Liver (tissue), 9 donors: ENCODE results near the gene TREH. TPM values are rescaled to one million over a fixed set of nuclear protein-coding genes. Genes with fewer than 3 reads are reported as not detected.

Experiments
- DNase-seq: peaks from one replicate; pipeline ENCODE4 v3.0.0-alpha.2; 2017; ENCODE audit warnings: low spot score
- H3K27ac ChIP-seq, 2 donors: one replicate each; pipeline ENCODE4 v1.7.0; 2013; ENCODE audit warnings: inconsistent platforms in 2 of 2, low read length in 2 of 2, control low read depth in 1 of 2, low read depth in 1 of 2, mild to moderate bottlenecking in 1 of 2
- H3K27me3 ChIP-seq, 4 donors: one replicate each; pipeline versions ENCODE4 v1.6.1 to v1.7.0; 2013; ENCODE audit warnings: low read length in 3 of 4, inconsistent platforms in 1 of 4, mild to moderate bottlenecking in 1 of 4, moderate library complexity in 1 of 4; ENCODE audit not compliant: control insufficient read depth in 4 of 4, insufficient read depth in 4 of 4
- H3K36me3 ChIP-seq, 4 donors: one replicate each; pipeline versions ENCODE4 v1.6.1 to v1.7.0; 2013; ENCODE audit warnings: low read length in 3 of 4, mild to moderate bottlenecking in 3 of 4, low read depth in 1 of 4, moderate library complexity in 1 of 4; ENCODE audit not compliant: control insufficient read depth in 4 of 4, insufficient read depth in 3 of 4
- H3K4me1 ChIP-seq, 4 donors: one replicate each; pipeline versions ENCODE4 v1.6.1 to v1.7.0; 2013; ENCODE audit warnings: low read length in 3 of 4, mild to moderate bottlenecking in 3 of 4, moderate library complexity in 1 of 4; ENCODE audit not compliant: control insufficient read depth in 4 of 4, insufficient read depth in 4 of 4
- H3K4me3 ChIP-seq, 3 donors: one replicate each; pipeline versions ENCODE4 v1.6.1 to v1.7.0; 2013; ENCODE audit warnings: low read length in 3 of 3, control low read depth in 1 of 3, low read depth in 1 of 3, mild to moderate bottlenecking in 1 of 3
- H3K9ac ChIP-seq, 2 donors: one replicate each; pipeline ENCODE4 v1.7.0; 2013; ENCODE audit warnings: low read length in 2 of 2, mild to moderate bottlenecking in 2 of 2, moderate library complexity in 2 of 2, control low read depth in 1 of 2, low read depth in 1 of 2
- H3K9me3 ChIP-seq, 4 donors: one replicate each; pipeline versions ENCODE4 v1.6.1 to v1.7.0; 2013; ENCODE audit warnings: low read length in 3 of 4; ENCODE audit not compliant: control insufficient read depth in 4 of 4
- ATF3 ChIP-seq: IDR thresholded peaks from 2 replicates; pipeline ENCODE4 v1.6.1; 2016; ENCODE audit warnings: antibody characterized with exemption
- CTCF ChIP-seq: fragments of 150-350 bp; IDR thresholded peaks from 2 replicates; pipeline ENCODE4 v1.5.1; 2017; ENCODE audit warnings: improper control_type of control experiment, low read depth, low read length; ENCODE audit not compliant: missing input control
- EGR1 ChIP-seq, 2 donors: IDR thresholded peaks; 2 replicates each; pipeline ENCODE4 v1.6.1; 2016 to 2018; ENCODE audit warnings: antibody characterized with exemption in 2 of 2, low read depth in 2 of 2
- FOXA1 ChIP-seq: IDR thresholded peaks from 2 replicates; pipeline ENCODE4 v1.6.1; 2016; ENCODE audit warnings: antibody characterized with exemption
- FOXA2 ChIP-seq: IDR thresholded peaks from 2 replicates; pipeline ENCODE4 v1.6.1; 2016; ENCODE audit warnings: antibody characterized with exemption
- GABPA ChIP-seq, 2 donors: IDR thresholded peaks in 1 of 2; conservative IDR thresholded peaks in 1 of 2; 2 replicates each; pipeline ENCODE4 v1.6.1; 2016; ENCODE audit warnings: antibody characterized with exemption in 2 of 2, mild to moderate bottlenecking in 1 of 2, moderate library complexity in 1 of 2
- HNF4A ChIP-seq, 2 donors: conservative IDR thresholded peaks; 2 replicates each; pipeline ENCODE4 v1.6.1; 2016; ENCODE audit warnings: antibody characterized with exemption in 2 of 2, mild to moderate bottlenecking in 2 of 2
- HNF4G ChIP-seq: IDR thresholded peaks from 2 replicates; pipeline ENCODE4 v1.6.1; 2016; ENCODE audit warnings: antibody characterized with exemption
- JUND ChIP-seq, 2 donors: IDR thresholded peaks; 2 replicates each; pipeline ENCODE4 v1.6.1; 2016; ENCODE audit warnings: antibody characterized with exemption in 2 of 2
- NR2F2 ChIP-seq: IDR thresholded peaks from 2 replicates; pipeline ENCODE4 v1.6.1; 2016; ENCODE audit warnings: antibody characterized with exemption
- RAD21 ChIP-seq, 2 donors: IDR thresholded peaks; 2 replicates each; pipeline ENCODE4 v1.6.1; 2016; ENCODE audit warnings: antibody characterized with exemption in 2 of 2, mild to moderate bottlenecking in 2 of 2
- REST ChIP-seq: IDR thresholded peaks from 2 replicates; pipeline ENCODE4 v1.6.1; 2016; ENCODE audit warnings: antibody characterized with exemption, mild to moderate bottlenecking
- RXRA ChIP-seq, 2 donors: IDR thresholded peaks; 2 replicates each; pipeline ENCODE4 v1.6.1; 2017 to 2018; ENCODE audit warnings: antibody characterized with exemption in 2 of 2, mild to moderate bottlenecking in 1 of 2
- SP1 ChIP-seq: IDR thresholded peaks from 2 replicates; pipeline ENCODE4 v1.6.1; 2018; ENCODE audit warnings: antibody characterized with exemption, mild to moderate bottlenecking
- TAF1 ChIP-seq: conservative IDR thresholded peaks from 2 replicates; pipeline ENCODE4 v1.6.1; 2016; ENCODE audit warnings: antibody characterized with exemption, mild to moderate bottlenecking
- YY1 ChIP-seq: IDR thresholded peaks from 2 replicates; pipeline ENCODE4 v1.6.1; 2016; ENCODE audit warnings: antibody characterized with exemption, mild to moderate bottlenecking
- ZBTB33 ChIP-seq: IDR thresholded peaks from 2 replicates; pipeline ENCODE4 v1.6.1; 2016; ENCODE audit warnings: antibody characterized with exemption
- WGBS: extraction: QIAGEN DNeasy Blood & Tissue Kit; methylation state at CpG from one replicate; pipeline ENCODE4 v1.1.7; 2013; 5-methylcytosine and 5-hydroxymethylcytosine counted together
- polyA plus RNA-seq, 2 donors: library from polyadenylated mRNA; stranded (reverse) in 1 of 2; unstranded in 1 of 2; fragments of 200-250 nt in 1 of 2; fragments of >200 nt in 1 of 2; fragmentation: Nextera tagmentation in 1 of 2; extraction: Ambion mirVana in 1 of 2; gene quantifications; one replicate each; pipeline versions ENCODE4 v1.2.1 to v1.2.3, GENCODE V29; 2013 to 2015
- total RNA-seq, 2 donors: library from RNA; depleted of rRNA; stranded (reverse); fragments of >200 nt; gene quantifications; one replicate each; pipeline ENCODE4 v1.2.3, GENCODE V29; 2014
- TF ChIP-seq, protein P1 (sequence below): IDR thresholded peaks from 2 replicates; pipeline ENCODE4 v1.6.1; 2016; ENCODE audit warnings: antibody characterized with exemption
- donor health status: healthy.
- donor health status: healthy.
- donor health status: healthy.
- donor health status: healthy.
- donor health status: healthy.

The TREH gene
- total and polyA plus RNA-seq, 4 donors = 0.50 to 1.2 (median 0.84) TPM; not detected in 1

DNA sequence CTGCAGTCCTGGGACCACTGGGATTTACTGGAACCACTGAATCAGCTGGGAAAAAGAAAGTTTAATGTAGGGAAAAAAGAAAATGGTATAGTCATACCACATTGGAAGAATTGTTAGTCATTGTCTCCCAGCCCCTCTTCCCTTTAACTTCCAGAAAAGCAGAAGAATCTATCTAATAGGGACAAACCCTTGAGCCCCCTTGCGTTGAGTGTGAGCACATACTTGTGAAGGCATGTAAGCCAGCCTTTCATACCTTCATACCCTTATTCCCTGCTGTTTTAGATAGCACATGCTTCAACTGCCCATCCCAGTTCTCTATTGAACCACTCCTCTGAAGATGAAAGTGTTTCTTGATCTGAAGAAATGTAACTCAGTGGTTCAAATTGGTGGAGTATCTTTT is 6.6 kb downstream of the TREH start:
- Histone ChIP-seq H3K4me3 (no peak overlapping the region), H3K4me1 (peaks cover 3 to 18% (median 11%) of the 10 kb centered on the region in 4 donors), H3K9me3 (no peaks in the 10 kb centered on the region), H3K9ac (no peak overlapping the region), H3K27ac (no peak overlapping the region), H3K27me3 (no peaks in the 10 kb centered on the region), H3K36me3 (no peaks in the 10 kb centered on the region)
- TF ChIP-seq FOXA1 (no peak), REST (no peak), FOXA2 (no peak), HNF4A (conservative IDR thresholded peaks at IDR 0.05) (no peak), HNF4G (no peak), EGR1 (IDR thresholded peaks at IDR 0.05; ENCODE audit: low read depth in 2 of 2) (no peak), ZBTB33 (no peak), YY1 (no peak), RAD21 (IDR thresholded peaks at IDR 0.05) (no peak), NR2F2 (no peak), CTCF (no peak), TAF1 (no peak), GABPA (IDR thresholded peaks at IDR 0.05 in 1 of 2, conservative IDR thresholded peaks at IDR 0.05 in 1 of 2) (no peak), SP1 (no peak), ATF3 (no peak)
- DNase-seq = no peak
- 82% methylated on average over 1 of the region's 1 CpG for WGBS

DNA sequence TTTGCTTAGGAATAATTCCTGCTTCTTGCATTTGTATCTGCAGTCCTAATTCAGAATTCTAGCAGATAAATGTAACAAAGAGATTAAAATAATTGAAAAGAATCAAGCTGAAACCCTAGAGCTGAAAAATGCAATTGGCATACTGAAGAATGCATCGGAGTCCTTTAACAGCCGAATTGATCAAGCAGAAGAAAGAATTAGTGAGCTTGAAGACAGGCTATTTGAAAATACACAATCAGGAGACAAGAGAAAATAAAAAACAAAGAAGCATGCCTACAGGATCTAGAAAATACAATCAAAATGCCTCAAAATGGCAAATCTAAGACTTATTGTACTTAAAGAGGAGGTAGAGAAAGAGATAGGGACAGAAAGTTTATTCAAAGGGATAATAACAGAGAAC is 8.2 kb downstream of the TREH start:
- Histone ChIP-seq H3K36me3 (no peaks in the 10 kb centered on the region), H3K9me3 (no peaks in the 10 kb centered on the region), H3K4me1 (peaks cover 3 to 18% (median 11%) of the 10 kb centered on the region in 4 donors), H3K27me3 (peaks cover 0 to 2% (median 0%) of the 10 kb centered on the region in 4 donors), H3K4me3 (no peak overlapping the region), H3K9ac (no peak overlapping the region), H3K27ac (no peak overlapping the region)
- WGBS = 99% methylated on average over 2 of the region's 2 CpGs
- no peak for DNase-seq
- TF ChIP-seq ATF3 = no peak
- TF ChIP-seq JUND (IDR thresholded peaks at IDR 0.05) = no peak
- no peak for TF ChIP-seq GABPA (IDR thresholded peaks at IDR 0.05 in 1 of 2, conservative IDR thresholded peaks at IDR 0.05 in 1 of 2)
- TF ChIP-seq YY1 = no peak
- no peak for TF ChIP-seq TAF1
- TF ChIP-seq FOXA1 = no peak
- TF ChIP-seq HNF4G = no peak
- TF ChIP-seq REST = no peak
- TF ChIP-seq HNF4A (conservative IDR thresholded peaks at IDR 0.05) = no peak
- no peak for TF ChIP-seq SP1
- TF ChIP-seq RAD21 (IDR thresholded peaks at IDR 0.05) = no peak
- no peak for TF ChIP-seq FOXA2
- TF ChIP-seq, protein P1, sequence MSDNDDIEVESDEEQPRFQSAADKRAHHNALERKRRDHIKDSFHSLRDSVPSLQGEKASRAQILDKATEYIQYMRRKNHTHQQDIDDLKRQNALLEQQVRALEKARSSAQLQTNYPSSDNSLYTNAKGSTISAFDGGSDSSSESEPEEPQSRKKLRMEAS = no peak
- no peak for TF ChIP-seq EGR1 (IDR thresholded peaks at IDR 0.05; ENCODE audit: low read depth in 2 of 2)
- no peak for TF ChIP-seq NR2F2
- TF ChIP-seq RXRA (IDR thresholded peaks at IDR 0.05) = no peak
